ENCODE data around the gene CLEC3B. TPM values are rescaled to one million over a fixed set of nuclear protein-coding genes. Genes with fewer than 3 reads are reported as not detected.
"Not testable (repeated sequence)": the region's sequence is repeated elsewhere in the genome, so short reads cannot be mapped to it uniquely, and the experiment has no call there.

CLEC3B gene
- total and polyA plus RNA-seq, 12 donors = 34.8 to 355 (median 59.4) TPM

DNA sequence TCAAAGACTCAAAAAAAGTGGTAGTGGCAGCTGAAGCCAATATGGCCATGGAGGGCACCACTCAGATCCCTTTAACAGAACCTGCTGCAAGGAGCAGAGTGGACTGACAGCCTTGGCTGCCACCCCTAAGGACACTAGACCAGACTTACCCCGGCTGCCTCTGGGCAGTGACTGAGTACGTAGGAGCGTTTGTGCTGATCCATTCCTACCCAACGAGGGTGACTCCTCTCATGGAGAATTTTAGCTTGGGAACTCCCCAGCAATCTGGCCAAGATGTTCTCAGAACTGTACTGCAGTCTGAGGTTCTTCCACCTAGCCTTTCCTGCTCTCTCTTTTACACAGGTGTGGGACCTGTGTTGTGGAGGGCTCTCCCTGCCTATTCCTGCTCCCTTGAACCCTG is 22.1 kb downstream of the CLEC3B start:
- H3K27ac ChIP-seq = no peak overlapping the region
- H3K27me3 ChIP-seq = no peaks in the 10 kb centered on the region
- TF ChIP-seq, protein P1, sequence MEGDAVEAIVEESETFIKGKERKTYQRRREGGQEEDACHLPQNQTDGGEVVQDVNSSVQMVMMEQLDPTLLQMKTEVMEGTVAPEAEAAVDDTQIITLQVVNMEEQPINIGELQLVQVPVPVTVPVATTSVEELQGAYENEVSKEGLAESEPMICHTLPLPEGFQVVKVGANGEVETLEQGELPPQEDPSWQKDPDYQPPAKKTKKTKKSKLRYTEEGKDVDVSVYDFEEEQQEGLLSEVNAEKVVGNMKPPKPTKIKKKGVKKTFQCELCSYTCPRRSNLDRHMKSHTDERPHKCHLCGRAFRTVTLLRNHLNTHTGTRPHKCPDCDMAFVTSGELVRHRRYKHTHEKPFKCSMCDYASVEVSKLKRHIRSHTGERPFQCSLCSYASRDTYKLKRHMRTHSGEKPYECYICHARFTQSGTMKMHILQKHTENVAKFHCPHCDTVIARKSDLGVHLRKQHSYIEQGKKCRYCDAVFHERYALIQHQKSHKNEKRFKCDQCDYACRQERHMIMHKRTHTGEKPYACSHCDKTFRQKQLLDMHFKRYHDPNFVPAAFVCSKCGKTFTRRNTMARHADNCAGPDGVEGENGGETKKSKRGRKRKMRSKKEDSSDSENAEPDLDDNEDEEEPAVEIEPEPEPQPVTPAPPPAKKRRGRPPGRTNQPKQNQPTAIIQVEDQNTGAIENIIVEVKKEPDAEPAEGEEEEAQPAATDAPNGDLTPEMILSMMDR (IDR thresholded peaks at IDR 0.05) = no peak
- no peaks in the 10 kb centered on the region for H3K36me3 ChIP-seq
- ATAC-seq = no peak
- H3K9me3 ChIP-seq = no peaks in the 10 kb centered on the region
- no peak for DNase-seq
- H3K4me3 ChIP-seq = no peak overlapping the region
- intact Hi-C loops (cut with DNase I) = loop anchor here in 2 of 10 donors (5.0 to 10.0 kb wide), 2 partner anchors 444 to 447 kb away; no protein-coding TSS in a partner anchor
- 80 to 82% methylated on average over 4 of the region's 4 CpGs for WGBS, 2 donors
- peaks cover 0 to 23% (median 0%) of the 10 kb centered on the region in 9 donors for H3K4me1 ChIP-seq

- Histone ChIP-seq H3K36me3 (no peaks in the 10 kb centered on the region), H3K27me3 (no peaks in the 10 kb centered on the region), H3K9me3 (no peaks in the 10 kb centered on the region), H3K4me1 (peaks cover 0 to 24% (median 0%) of the 10 kb centered on the region in 9 donors), H3K27ac (no peak overlapping the region), H3K4me3 (no peak overlapping the region)
- intact Hi-C loops (cut with DNase I) = loop anchor here in 3 of 10 donors (5.0 to 10.0 kb wide), 2 partner anchors 442 to 445 kb away; no protein-coding TSS in a partner anchor
- TF ChIP-seq, protein P1 (IDR thresholded peaks at IDR 0.05) = no peak
- 84 to 85% methylated on average over 4 of the region's 4 CpGs for WGBS, 2 donors
- no peak for ATAC-seq
- DNase-seq = no peak
Measured at GRCh38 chr3:45049807-45050206, 23.7 kb downstream of the CLEC3B start.

GRCh38 chr3:45051685-45052084 is 25.6 kb downstream of the CLEC3B start:
- 78 to 87% methylated on average over 6 of the region's 6 CpGs for WGBS, 2 donors
- no peaks in the 10 kb centered on the region for H3K9me3 ChIP-seq
- H3K36me3 ChIP-seq = no peaks in the 10 kb centered on the region
- DNase-seq = no peak
- H3K27ac ChIP-seq = no peak overlapping the region
- no peak overlapping the region for H3K4me3 ChIP-seq
- intact Hi-C loops (cut with DNase I) = loop anchor here in 1 of 10 donors (10.0 kb wide), 1 partner anchor 443 kb away; no protein-coding TSS in a partner anchor
- ATAC-seq = no peak
- H3K27me3 ChIP-seq = no peaks in the 10 kb centered on the region
- H3K4me1 ChIP-seq = peaks cover 0 to 31% (median 4%) of the 10 kb centered on the region in 9 donors
- TF ChIP-seq, protein P1 (IDR thresholded peaks at IDR 0.05) = no peak

DNA sequence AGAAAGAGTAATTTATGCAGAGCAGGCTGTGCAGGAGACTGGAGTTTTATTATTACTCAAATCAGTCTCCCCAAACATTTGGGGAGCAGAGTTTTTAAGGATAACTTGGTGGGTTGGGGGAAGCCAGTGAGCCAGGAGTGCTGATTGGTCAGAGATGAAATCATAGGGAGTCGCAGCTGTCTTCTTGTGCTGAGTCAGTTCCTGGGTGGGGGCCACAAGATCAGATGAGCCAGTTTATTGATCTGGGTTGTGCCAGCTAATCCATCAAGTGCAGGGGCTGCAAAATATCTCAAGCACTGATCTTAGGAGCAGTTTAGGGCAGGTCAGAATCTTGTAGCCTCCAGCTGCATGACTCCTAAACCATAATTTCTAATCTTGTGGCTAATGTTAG is 27.7 kb downstream of the CLEC3B start:
- DNase-seq, H3K36me3 ChIP-seq, H3K4me3 ChIP-seq, H3K27me3 ChIP-seq, ATAC-seq, H3K9me3 ChIP-seq: not testable (repeated sequence)
- WGBS, 2 donors = 69 to 77% methylated on average over 1 of the region's 1 CpG
- H3K27ac ChIP-seq = peak overlapping the region in 1 of 10 donors; percentile 72
- peaks cover 0 to 51% (median 11%) of the 10 kb centered on the region in 9 donors for H3K4me1 ChIP-seq
- intact Hi-C loops (cut with DNase I) = loop anchor here in 1 of 10 donors (10.0 kb wide), 1 partner anchor 441 kb away; no protein-coding TSS in a partner anchor

GRCh38 chr3:45054196-45054857 is 28.2 kb downstream of the CLEC3B start:
- no peaks in the 10 kb centered on the region for H3K27me3 ChIP-seq
- no peak overlapping the region for H3K4me3 ChIP-seq
- WGBS, 2 donors = 69 to 89% methylated on average over 3 of the region's 3 CpGs
- H3K36me3 ChIP-seq = no peaks in the 10 kb centered on the region
- intact Hi-C loops (cut with DNase I) = loop anchor here in 1 of 10 donors (10.0 kb wide), 1 partner anchor 440 kb away; no protein-coding TSS in a partner anchor
- DNase-seq (no peak), ATAC-seq (peak in 1 of 8 donors; percentile 34)
- no peaks in the 10 kb centered on the region for H3K9me3 ChIP-seq
- H3K27ac ChIP-seq = peak overlapping the region in 1 of 10 donors; percentile 72
- H3K4me1 ChIP-seq = peaks cover 0 to 57% (median 11%) of the 10 kb centered on the region in 9 donors
- TF ChIP-seq, protein P1 (IDR thresholded peaks at IDR 0.05) = no peak

All from heart right ventricle (tissue), 16 donors.